Gastrocnemius medialis (tissue), 4 donors: ENCODE results near the gene LYRM2.

Source experiments
- CTCF ChIP-seq, 5 experiments: fragments of 450-650 bp in 3 of 5; fragments of 200-600 bp in 2 of 5; sonication (generic) in 2 of 5; IDR thresholded peaks in 4 of 5; conservative IDR thresholded peaks in 1 of 5; 1 replicate in 4 of 5; 2 replicates in 1 of 5; pipeline ENCODE4 v1.5.1; 2016 to 2019; ENCODE audit warnings: antibody characterized with exemption in 5 of 5, mild to moderate bottlenecking in 3 of 5, moderate library complexity in 3 of 5
- POLR2A ChIP-seq, 2 donors: fragments of 450-650 bp; IDR thresholded peaks; one replicate each; pipeline ENCODE4 v1.6.1; 2017; ENCODE audit warnings: antibody characterized with exemption in 2 of 2, mild to moderate bottlenecking in 2 of 2, moderate library complexity in 2 of 2

- TF ChIP-seq CTCF (IDR thresholded peaks at IDR 0.05 in 4 of 5, conservative IDR thresholded peaks at IDR 0.05 in 1 of 5) (no peak), POLR2A (IDR thresholded peaks at IDR 0.05) (no peak)
Observed at GRCh38 chr6:89581689-89582088, 56.9 kb downstream of the LYRM2 start.
